HepG2 (cell line): ENCODE data around the gene RPTOR.

Experiments
- CTCF ChIP-seq: sonication (generic); formaldehyde crosslinking; IDR thresholded peaks from 2 replicates; pipeline ENCODE4 v1.5.0; 2020; ENCODE audit warnings: mild to moderate bottlenecking, missing genetic modification reagents, moderate library complexity
- HMGXB4 ChIP-seq, 2 experiments: sonication (generic) in 1 of 2; formaldehyde crosslinking in 1 of 2; IDR thresholded peaks; 2 replicates each; pipeline versions ENCODE4 v1.4.0 to v1.6.1; 2018 to 2020; ENCODE audit warnings: missing genetic modification reagents in 2 of 2, borderline replicate concordance in 1 of 2, low read depth in 1 of 2, mild to moderate bottlenecking in 1 of 2, missing biosample characterization in 1 of 2
- KDM1A ChIP-seq: IDR thresholded peaks from 2 replicates; pipeline ENCODE4 v1.6.1; 2016; ENCODE audit warnings: missing compliant biosample characterization
- ZFP41 ChIP-seq: sonication (generic); formaldehyde crosslinking; IDR thresholded peaks from 2 replicates; pipeline ENCODE4 v1.4.0; 2020; ENCODE audit warnings: mild to moderate bottlenecking, missing genetic modification reagents, borderline replicate concordance

- TF ChIP-seq CTCF (CRISPR knock-in tag) (no peak), KDM1A (CRISPR knock-in tag) (no peak), HMGXB4 (CRISPR knock-in tag; IDR thresholded peaks at IDR 0.05; ENCODE audit: borderline replicate concordance in 1 of 2, low read depth in 1 of 2) (no peak), ZFP41 (CRISPR knock-in tag) (no peak)
Observed at GRCh38 chr17:80529104-80529903, 15.3 kb upstream of the RPTOR start.
